Left renal pelvis (tissue), 4 donors: ENCODE results near the gene AAGAB. TPM values are rescaled to one million over a fixed set of nuclear protein-coding genes. Genes with fewer than 3 reads are reported as not detected.
"Not testable (repeated sequence)": the region's sequence is repeated elsewhere in the genome, so short reads cannot be mapped to it uniquely, and the experiment has no call there.

Source experiments
- DNase-seq, 4 donors: peaks; one replicate each; pipeline ENCODE4 v3.0.0-alpha.2; 2013; ENCODE audit warnings: low read depth in 4 of 4, low spot score in 3 of 4
- polyA plus RNA-seq, 4 donors: library from polyadenylated mRNA; unstranded; fragments of 120-200 nt; gene quantifications; one replicate each; pipeline ENCODE4 v1.2.1, GENCODE V29; 2013; ENCODE audit not compliant: insufficient read length in 4 of 4

The AAGAB gene
- polyA plus RNA-seq = 10 to 100 TPM; 24.3 to 66.9 (median 57.9) TPM

- peak; percentile 88 to 93 (median 91) for DNase-seq
Measured at GRCh38 chr15:67254238-67255175, at the start of gene AAGAB, which contains the start of gene IQCH. Gene AAGAB (minus strand): TSS chr15:67254661. CDS start chr15:67254631, 30 bp downstream. Gene IQCH (plus strand): TSS chr15:67254786. CDS start chr15:67254897, 111 bp downstream.

- no peak for DNase-seq
Measured at GRCh38 chr15:67303490-67304363, 49.3 kb upstream of the AAGAB start.

DNA sequence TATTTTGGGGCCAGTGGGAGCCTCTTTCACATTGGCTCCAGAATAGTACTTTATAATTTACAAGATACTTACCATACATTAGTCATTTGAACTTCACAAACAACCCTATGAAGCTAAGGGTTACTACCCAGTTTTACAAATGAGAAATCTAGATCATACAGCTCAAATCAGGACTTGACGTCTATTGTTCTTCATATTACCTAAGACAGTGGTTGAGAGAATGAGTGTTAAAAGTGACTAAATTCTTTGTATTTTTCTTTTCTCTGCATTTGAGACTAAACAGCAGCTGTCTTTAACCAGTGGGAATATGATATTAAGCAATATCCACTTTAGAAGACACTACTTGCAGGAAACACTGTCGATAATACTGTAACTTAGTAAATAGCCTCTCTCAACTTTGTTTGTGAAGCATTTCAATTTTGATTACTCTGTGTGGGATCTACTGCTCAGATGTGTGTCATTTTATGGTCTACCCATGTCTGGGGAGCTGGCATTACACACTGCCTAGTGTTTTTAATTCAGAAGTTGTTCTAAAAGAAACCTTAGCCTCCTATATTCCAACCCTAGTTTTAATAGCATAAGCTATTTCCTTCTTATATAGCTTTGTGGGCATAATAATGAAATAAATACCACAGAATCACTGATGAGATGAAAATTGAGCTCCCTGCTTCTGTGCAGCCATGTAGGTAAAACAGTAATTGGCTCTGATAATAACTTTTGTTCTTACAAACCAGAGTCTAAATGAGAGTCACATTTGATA is 46.0 kb upstream of the AAGAB start:
- DNase-seq = no peak

DNA sequence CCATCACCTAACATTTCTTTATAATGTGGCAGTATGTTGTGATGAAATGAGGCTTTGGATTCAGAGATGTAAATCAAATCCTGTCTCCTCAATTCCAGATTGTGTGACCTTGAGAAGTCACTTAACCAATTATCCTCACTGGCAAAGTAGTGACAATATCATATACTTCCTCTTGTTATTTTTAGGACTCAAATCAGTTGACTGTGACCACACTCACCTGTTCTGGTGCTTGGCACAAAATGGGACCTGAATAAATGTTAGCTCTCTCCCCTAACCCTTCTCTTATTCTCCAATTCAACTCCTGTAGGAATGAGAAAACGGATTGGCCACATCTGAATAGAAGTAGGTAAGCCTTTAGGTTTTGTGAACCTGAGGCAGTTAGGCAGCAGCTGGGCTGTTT is 42.2 kb upstream of the AAGAB start:
- DNase-seq = no peak

- DNase-seq = no peak
Measured at GRCh38 chr15:67296188-67296587, 41.7 kb upstream of the AAGAB start.

GRCh38 chr15:67290319-67290718 is 35.9 kb upstream of the AAGAB start:
- DNase-seq = no peak

- not testable (repeated sequence) for DNase-seq
Measured at GRCh38 chr15:67286400-67286799, 31.9 kb upstream of the AAGAB start.

DNA sequence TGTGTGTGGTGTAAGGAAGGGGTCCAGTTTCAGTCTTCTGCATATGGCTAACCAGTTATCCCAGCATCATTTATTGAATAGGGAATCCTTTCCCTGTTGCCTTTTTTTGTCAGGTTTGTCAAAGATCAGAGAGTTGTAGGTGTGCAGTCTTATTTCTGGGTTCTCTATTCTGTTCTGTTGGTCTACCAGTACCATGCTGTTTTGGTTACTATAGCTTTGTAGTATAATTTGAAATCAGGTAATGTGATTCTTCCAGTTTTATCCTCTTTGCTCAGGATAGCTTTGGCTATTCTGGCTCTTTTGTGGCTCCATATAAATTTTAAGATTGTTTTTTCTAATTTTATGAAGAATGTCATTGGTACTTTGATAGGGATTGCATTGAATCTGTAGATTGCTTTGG is 31.2 kb upstream of the AAGAB start:
- not testable (repeated sequence) for DNase-seq

DNA sequence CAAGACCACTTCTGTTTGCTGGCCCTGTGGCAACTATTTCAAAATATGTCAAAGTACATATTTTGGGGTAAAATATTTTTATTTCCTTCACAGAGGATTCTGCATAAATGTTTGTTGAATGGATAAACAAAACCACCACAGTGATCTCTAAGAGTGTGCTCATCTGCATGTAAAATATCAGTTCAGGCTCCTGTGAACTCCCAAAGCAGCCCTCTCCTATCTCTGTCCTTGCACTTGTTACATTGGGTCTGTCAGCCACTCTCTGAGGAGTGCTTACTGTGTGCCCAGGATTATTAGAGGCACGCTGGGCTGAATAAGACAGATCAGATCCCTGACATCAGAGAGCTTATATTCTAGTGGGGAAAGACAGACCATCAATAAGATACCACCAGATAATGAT is 27.3 kb upstream of the AAGAB start:
- DNase-seq = no peak

GRCh38 chr15:67280217-67280616 is 25.8 kb upstream of the AAGAB start:
- DNase-seq = peak in 1 of 4 donors; percentile 40

- DNase-seq = no peak
Measured at GRCh38 chr15:67276666-67277065, 22.2 kb upstream of the AAGAB start.

DNA sequence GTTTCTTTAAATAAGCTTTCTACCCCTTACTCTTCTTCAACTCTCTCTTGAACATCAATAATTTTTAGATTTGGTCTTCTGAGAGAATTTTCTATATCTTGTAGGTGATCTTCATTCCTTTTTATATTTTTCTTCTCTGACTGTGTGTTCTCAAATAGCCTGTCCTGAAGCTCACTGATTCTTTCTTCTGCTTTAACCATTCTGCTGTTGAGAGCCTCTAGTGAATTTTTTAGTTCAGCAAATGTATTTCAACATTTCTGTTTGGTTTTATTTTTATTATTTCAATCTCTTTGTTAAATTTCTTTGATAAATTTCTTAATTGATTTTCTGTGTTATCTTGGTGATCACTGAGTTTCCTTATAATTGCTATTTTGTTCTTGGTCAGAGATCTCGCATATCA is 19.8 kb upstream of the AAGAB start:
- DNase-seq = no peak

GRCh38 chr15:67267951-67268941 is 13.8 kb upstream of the AAGAB start:
- DNase-seq = no peak

DNA sequence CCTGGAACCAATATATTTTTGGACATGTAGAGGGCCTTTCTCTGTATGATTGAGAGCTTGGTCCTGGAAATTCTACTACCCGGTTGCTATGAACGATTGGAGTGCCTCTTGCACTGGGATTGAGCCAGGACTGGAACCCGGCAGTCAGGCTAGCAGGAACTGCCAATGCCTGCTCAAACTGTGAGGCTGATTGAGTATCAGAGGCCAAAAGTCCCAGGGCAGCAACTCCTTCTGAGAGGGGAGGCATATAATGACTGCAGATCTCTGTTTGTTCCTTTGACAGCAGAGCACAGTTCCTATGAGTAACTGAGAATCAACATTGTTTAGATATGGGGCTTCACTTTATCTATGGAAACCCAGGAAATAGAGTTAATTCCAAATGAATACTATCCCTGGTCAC is 13.0 kb upstream of the AAGAB start:
- DNase-seq = no peak

DNA sequence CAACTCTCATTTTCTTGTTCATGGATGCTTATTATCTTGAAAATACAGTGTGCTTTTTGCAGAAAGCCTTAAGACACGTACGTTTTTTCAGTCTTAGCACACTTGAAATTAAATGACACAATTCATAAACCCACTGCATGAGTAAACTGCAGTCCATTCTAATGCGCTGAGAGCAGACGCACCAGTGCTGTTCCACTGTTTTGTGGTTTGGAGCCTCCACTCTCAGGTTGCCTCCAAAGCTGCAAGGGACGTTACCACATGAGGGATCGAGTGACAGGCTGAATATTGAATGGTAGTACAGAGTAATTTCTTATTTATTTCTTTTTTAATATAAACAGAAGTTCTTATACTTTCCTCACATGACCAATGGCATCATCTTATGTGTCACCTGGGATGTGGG is 12.4 kb upstream of the AAGAB start:
- DNase-seq = no peak

- DNase-seq = no peak
Measured at GRCh38 chr15:67259806-67260205, 5.3 kb upstream of the AAGAB start.

DNA sequence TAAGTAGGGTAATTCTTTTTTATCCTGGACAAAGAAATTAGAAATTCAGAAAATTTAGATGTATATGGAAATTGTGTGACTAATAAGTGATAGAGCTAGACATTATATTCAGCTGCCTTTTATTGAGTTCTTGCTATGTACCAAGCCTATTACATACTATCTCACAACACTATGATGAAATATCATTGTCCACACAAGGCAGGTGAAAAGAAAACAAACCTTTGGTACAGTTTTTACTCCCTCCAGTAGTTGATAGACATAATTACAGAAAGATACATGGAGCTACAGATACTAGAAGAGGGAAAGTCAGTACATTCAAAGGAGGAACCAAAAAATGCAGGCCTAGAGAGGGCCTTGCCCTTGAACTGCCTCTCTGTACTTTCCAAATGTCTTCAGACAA is 4.9 kb upstream of the AAGAB start:
- DNase-seq = no peak

- not testable (repeated sequence) for DNase-seq
Measured at GRCh38 chr15:67258412-67258811, 4.0 kb upstream of the AAGAB start.

DNA sequence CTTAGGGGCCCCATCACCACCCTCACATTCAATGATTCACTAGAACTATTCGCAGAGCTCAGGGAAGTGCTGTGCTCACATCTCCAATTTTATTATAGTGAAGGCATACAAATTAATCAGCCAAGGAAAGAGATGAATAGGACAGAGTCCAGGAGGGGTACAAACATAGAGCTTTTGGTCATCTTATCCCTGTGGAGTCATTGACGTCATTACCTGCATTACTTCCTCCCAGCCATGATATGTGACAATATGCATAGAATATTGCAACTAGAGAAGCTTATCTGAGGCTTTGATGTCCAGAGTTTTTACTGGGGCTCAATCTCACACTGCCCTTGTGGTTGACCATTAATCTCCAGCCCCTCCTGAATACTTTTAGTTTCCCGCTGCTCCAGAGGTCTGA is 1.6 kb upstream of the AAGAB start:
- DNase-seq = no peak
